Kidney capillary endothelial cell (primary cell): ENCODE measurements around the gene AHSP.
A peak's percentile ranks its signal among the peaks of the same experiment; 100 is the strongest.
"Not testable (repeated sequence)": the region's sequence is repeated elsewhere in the genome, so short reads cannot be mapped to it uniquely, and the experiment has no call there.

Experiments
- DNase-seq: peaks from one replicate; pipeline ENCODE4 v3.0.0-alpha.2; 2018; ENCODE audit warnings: low spot score

The AHSP gene, protein sequence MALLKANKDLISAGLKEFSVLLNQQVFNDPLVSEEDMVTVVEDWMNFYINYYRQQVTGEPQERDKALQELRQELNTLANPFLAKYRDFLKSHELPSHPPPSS

DNA sequence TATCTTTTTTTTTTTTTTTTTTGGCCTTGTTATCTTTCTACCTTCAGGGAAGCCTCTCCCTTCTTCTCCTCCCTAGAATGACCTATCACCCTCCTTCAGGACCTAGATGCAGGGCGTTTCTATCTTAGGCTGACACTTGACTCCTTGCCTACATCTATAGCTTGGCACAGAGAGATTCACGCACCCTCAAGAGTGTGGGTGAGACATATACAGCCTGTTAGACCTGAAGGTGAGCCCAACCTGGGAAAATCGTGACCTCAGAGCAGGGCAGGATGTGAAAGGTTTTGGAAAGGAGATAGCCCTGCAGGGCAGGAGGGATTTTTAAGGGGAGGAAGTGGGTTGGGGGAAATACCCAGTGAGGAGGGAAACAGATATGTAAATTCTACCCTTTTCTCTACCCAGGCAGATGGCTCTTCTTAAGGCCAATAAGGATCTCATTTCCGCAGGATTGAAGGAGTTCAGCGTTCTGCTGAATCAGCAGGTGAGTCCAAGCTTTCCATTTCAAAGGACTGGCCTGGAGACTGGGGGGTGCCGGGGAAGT is at the start of gene AHSP:
Gene AHSP (plus strand): TSS at position 167 of the 541 bp plus-strand sequence. CDS start 240 bp downstream, at position 407.
- no peak for DNase-seq

DNA sequence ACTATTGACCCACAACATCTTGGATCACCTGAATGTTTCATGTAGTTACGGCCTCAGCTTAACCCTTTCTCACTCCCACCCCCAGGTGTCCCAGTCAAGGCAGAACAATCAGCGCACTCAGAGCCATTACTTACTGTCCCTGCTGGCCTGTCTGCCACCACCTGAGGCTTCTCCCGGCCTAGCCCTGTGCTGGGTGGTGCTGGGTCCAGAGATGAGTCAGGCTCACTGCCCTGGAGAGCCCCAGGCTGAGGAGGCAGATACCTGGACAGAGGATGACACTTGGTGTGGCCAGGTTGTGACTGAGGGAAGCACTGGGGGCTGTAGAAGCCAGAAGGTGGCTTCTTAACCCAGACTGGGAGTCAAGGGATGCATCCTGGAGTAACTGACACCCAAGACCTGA is 48.7 kb upstream of the AHSP start:
- no peak for DNase-seq

DNA sequence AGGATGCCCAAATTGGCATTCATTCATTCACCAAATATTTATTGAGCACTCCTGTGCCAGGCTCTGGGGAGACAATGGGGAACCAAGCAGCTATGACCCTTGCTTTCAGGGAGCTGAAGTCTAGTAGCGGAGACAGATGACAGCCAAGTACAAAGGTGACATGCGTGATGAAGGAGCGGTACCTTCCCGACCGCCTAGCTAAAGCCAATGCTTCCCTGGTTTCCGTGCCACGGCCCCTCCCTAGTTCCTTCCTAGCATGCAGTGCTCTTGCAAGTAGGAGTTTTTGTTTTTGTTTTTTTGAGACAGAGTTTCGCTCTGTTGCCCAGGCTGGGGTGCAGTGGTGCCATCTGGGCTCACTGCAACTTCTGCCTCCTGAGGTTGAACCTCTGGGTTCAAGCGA is 47.9 kb upstream of the AHSP start:
- no peak for DNase-seq

DNA sequence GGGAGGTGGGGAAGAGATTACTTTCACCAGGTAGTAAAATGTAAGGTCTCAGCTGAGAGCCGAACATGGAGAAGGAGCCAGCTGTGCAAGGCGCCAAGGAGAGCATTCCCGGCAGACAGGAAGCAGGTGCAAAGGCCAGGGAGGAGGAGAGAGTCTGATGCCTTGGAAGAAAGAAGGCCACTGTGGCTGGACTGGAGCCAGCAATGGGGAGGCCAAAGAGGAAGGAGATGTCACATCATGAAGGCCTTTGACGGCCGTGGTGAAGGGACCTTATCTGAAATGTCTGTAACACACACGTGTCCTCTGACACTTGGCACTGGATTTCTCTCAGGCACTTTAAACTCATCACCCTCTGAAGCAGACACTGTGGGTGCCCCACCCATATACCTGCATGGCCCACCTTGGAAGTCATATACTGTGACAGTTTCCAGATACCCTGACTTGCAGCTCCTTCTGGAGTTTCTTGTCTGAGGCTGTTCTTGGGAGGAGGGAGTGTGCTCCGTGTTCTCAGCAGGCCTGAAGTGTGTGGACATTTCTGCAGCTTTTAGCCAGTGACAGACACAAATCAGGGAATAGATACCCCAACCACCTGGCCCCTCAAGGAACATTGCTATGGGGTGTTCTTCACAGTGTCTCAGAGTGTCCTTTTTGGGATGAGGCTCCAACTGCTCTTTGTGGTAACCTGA is 46.7 kb upstream of the AHSP start:
- DNase-seq = peak; percentile 61

DNA sequence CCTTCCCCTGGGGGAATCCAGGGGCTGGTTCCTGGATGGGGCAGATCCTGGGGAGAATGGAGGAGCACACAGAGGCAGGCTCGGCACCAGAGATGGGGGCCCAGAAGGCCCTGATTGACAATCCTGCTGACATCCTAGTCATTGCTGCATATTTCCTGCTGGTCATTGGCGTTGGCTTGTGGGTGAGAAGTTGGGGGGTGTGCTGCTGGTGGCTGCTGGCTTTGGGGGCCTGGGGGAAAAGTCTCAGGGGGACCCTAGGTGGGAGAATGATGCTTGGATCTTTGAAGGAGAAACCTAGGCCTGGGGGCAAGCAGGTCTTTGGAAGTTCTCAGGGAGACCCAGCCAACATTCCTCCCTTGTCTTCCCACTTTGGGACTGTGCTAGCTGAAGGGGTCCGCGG is 44.6 kb upstream of the AHSP start, which contains the start of gene SLC5A2:
Gene SLC5A2 (plus strand): TSS at position 43 of the 400 bp plus-strand sequence. CDS start 14 bp downstream, at position 57.
- DNase-seq = no peak

DNA sequence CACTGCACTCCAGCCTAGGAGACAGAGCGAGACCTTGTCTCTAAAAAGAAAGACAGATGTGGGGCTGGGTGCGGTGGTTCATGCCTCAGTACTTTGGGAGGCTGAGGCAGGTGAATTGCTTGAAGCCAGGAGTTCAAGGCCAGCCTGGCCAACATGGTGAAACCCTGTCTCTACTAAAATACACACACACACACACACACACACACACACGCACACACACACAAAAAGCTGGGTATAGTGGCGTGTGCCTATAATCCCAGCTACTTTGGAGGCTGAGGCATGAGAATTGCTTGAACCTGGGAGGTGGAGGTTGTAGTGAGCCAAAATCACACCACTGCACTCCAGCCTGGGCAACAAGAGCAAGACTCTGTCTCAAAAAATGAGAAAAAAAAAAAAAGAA is 43.7 kb upstream of the AHSP start:
- not testable (repeated sequence) for DNase-seq

DNA sequence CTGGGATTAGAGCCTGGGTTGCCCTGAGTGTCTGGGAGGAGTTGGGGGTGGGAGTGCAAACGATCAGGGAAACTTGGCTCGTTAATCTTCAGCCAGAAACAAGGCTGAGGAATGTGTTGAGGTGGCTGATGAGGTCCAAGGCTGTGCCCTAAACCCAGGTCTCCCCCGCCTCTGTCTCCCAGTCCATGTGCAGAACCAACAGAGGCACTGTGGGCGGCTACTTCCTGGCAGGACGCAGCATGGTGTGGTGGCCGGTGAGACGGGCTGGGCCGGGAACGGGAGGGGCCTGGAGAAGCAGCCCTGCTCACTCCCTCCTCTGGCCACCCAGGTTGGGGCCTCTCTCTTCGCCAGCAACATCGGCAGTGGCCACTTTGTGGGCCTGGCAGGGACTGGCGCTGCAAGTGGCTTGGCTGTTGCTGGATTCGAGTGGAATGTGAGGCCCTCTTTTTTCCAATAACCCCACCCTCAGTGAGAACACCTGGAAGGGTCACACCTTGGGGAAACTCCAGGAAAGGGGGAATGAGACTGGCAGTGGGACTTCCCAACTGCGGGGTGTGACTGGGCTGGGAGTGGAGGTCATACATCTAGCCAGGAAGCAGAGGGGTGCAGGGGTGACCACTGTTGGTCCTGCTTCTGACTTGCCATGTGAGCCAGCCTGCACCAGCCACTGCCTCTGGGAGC is 43.1 kb upstream of the AHSP start:
- no peak for DNase-seq

DNA sequence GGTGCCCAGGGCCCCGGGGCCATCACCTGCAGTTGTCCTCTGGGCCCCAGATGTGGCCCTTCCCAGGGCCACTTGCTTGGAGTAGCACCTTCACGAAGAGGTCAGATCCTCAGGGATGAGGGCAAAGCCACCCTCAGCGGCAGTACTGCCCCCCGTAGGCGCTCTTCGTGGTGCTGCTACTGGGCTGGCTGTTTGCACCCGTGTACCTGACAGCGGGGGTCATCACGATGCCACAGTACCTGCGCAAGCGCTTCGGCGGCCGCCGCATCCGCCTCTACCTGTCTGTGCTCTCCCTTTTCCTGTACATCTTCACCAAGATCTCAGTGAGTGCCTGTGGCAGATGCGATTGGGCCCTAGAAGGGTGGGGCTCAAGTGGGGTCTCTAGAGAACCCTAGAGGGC is 42.1 kb upstream of the AHSP start:
- no peak for DNase-seq

DNA sequence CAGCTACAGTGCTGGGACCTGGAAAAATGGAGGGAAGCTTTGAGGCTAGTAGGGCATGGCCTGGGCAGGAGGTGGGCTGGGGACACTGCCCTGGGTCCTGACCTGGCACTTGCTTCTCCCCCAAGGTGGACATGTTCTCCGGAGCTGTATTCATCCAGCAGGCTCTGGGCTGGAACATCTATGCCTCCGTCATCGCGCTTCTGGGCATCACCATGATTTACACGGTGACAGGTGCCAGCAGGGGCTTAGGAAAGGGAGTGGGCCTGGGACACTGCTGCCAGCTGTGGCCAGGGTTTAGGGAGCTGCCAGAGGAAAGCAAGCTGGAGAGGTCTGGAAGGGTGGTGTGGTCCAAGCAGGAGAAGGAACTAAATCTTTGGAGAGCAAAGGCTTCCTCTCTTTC is 41.7 kb upstream of the AHSP start:
- DNase-seq = no peak

DNA sequence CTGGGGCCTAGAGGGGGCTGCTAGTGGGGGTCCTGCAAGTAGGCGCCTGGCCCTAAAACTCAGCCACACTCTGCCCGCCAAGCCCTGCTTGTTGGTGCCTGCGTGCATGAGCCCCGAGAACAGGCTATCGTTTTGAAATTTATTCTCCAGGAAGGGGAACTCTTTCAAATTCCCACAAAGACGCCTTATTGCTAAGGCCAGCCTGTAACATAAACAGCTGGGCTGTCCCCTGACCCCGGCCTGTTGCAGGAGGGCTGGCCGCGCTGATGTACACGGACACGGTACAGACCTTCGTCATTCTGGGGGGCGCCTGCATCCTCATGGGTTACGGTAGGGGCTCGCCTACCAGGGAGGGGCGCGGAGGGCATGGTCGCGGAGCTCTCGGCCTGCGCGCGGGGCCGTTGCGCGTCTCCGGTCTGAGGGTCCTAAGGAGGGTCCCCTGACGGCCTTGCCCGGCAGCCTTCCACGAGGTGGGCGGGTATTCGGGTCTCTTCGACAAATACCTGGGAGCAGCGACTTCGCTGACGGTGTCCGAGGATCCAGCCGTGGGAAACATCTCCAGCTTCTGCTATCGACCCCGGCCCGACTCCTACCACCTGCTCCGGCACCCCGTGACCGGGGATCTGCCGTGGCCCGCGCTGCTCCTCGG is 40.5 kb upstream of the AHSP start:
- DNase-seq = no peak

DNA sequence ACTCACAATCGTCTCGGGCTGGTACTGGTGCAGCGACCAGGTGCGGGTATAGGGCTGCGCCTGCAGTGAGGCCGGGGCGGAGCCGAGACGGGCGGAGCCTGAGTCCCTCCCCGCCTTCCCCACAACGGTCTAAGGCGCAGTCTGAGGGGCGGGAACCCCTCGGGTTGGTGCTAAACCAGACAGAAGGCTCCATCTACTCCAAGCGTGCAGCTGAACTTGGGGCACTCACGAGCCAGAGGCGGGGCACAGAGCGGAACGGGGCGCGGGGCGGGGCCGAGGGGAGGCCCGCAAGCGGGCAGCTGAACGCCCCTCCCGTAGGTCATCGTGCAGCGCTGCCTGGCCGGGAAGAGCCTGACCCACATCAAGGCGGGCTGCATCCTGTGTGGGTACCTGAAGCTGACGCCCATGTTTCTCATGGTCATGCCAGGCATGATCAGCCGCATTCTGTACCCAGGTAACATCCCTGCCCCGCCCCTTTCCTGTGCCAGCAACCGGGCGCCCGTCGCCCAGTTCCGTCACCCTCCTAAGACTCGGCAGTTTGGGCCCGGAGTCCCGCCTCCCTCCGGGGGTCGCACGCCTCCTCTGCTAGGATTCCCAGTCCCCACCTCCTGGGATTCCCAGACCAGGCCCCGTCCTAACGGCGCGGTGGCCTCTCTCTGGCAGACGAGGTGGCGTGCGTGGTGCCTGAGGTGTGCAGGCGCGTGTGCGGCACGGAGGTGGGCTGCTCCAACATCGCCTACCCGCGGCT is 39.8 kb upstream of the AHSP start:
- DNase-seq = no peak

DNA sequence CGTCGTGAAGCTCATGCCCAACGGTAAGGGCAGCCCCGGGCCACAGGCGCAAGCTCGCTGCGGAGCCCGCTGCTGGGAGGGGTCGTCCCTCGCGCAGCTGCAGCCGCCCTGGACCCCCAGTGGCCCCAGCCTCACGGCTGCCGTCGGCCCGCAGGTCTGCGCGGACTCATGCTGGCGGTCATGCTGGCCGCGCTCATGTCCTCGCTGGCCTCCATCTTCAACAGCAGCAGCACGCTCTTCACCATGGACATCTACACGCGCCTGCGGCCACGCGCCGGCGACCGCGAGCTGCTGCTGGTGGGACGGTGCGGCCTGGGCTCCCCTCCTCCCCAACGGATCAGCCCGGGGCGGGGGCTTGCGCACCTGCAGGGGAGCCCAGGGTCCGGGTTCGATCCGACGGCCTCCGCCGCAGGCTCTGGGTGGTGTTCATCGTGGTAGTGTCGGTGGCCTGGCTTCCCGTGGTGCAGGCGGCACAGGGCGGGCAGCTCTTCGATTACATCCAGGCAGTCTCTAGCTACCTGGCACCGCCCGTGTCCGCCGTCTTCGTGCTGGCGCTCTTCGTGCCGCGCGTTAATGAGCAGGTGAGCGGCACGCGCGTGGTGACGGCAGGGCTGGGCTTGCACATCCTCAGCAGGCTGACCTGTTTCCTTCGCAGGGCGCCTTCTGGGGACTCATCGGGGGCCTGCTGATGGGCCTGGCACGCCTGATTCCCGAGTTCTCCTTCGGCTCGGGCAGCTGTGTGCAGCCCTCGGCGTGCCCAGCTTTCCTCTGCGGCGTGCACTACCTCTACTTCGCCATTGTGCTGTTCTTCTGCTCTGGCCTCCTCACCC is 39.0 kb upstream of the AHSP start:
- no peak for DNase-seq

DNA sequence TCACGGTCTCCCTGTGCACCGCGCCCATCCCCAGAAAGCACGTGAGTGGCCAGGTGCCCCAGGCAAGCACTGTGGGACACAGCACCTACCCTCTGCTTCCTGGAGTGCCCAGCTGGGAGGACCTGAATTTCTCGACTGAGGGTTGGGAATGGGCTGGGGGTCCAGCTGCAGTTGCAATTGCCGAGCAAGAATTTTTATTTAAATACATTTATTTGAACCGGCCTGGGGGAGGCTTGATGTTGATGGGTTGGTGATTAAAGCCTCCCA is 38.5 kb upstream of the AHSP start:
- DNase-seq = no peak

DNA sequence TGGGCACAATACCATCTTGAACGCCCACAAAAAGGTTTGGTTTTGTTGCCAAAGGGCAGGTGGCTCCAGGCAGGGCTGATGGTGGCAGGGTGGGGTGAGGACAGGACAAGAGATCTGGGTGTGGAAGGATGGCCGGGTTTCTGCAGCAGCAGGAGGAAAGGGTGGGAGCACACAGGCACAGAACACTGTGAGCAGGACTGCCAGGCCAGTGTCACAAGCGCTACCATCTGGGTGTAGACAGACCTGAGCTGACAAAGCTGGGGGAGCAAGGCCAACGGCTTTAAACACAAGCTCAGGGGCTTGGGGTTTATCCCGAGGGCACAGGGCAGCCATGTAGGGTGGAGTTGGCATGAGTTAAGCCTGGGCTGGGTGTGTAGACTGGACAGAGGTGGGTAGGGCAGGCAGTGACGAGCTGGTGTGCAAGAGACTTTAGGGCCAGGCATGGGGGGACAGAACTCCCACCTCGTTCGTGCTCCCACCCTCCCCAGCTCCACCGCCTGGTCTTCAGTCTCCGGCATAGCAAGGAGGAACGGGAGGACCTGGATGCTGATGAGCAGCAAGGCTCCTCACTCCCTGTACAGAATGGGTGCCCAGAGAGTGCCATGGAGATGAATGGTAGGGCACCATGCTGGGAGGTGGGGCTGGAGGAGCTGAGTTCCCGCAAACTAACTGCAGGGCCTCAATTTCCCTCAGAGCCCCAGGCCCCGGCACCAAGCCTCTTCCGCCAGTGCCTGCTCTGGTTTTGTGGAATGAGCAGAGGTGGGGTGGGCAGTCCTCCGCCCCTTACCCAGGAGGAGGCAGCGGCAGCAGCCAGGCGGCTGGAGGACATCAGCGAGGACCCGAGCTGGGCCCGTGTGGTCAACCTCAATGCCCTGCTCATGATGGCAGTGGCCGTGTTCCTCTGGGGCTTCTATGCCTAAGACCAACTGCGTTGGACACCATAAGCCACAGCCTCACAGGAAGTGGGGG is 37.8 kb upstream of the AHSP start:
- DNase-seq = no peak

DNA sequence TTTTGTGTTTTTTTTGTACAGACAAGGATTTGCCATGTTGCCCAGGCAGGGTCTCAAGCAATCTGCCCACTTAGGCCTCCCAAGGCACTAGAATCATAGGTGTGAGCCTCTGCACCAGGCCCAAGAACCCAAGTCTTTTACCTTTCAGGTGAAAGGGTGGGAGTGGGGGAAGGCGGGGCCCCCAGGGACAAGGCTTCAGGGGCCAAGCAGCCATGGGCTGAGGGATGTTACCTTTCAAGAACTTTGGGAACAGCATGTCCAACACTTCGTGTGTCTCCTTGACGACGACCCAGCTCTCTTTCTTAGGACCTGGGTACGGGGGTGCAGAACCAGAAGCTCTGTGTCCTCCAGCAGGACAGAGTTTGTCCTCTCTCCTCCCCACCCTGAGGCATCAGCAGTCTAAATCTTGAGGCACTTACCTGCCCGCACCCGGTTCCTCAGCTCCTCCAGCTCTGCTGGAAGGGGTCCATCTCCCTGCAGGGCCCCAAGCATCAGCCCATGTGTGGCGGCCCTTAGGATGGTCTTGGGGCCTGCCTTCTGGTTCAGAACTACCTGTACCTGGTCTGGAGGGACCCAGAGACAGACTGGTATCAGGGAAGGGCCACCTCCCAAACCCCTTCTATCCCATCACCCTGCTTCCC is 35.8 kb upstream of the AHSP start:
- no peak for DNase-seq

DNA sequence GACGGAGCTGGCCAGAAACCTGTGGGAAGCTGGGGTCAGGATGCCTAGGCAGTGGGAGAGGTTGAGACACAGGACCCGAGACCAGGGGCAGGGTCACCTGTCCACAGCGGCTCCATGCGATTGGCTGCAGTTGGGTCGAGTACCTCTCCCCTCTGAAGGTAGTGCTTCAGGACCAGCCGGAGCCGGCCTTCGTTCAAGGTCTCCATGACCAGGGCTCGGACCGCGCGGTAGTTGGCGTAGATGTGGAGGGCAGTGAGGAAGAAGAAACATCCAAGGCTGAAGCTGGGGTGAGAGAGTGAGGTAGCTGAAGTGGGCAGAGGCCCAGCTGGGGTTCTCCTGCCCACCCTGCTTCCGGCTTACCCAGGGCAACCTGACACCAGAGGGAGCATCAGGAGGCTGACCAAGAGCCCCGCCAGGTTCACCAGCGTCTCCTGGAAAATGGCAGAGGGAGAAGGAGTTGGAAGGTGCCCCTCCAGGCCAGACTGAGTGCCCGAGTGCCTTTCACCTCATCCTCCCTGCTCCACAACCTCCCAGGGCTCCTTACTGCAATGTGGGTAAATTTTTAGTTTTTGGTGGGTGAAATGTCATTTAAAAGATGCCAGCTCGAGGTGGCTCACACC is 34.1 kb upstream of the AHSP start:
- no peak for DNase-seq

DNA sequence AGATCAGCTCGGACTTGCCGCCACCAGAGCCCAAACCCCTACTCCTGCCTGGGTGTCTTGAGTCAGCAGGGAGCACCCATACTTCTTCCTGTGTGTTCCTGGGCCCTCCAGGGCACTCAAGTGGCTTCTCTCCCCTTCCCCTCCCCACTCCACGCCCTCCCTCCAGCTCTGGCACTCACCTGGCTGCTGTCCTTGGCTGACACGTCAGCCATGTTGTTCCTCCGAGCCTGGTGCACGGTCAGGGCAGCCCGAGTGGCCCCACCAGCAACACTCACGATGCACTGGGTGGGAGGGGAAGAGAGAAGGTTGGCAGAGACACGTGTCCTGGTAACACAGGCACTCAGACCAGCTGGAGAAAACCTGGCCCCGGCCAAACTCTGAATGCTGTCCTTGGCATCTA is 31.0 kb upstream of the AHSP start:
- DNase-seq = no peak

DNA sequence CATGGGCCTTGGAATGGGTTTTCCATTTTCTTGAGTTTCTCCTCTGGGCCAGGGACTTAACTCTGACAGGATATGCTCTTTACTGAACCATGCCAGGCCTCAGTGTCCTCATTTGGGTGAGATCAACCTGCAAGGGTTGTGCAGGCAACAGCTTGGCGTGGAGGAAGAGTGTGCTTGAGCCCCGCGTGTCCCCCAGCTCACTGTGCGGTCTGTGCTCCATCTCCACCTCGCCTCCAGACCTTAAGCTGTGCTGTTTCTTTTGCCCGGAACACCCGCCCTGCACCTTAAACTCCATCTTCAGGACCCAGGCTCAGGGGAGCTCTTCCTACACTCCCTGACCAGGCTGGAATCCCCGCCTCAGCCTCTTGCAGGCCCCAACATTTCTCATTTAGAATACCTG is 29.2 kb upstream of the AHSP start:
- no peak for DNase-seq

DNA sequence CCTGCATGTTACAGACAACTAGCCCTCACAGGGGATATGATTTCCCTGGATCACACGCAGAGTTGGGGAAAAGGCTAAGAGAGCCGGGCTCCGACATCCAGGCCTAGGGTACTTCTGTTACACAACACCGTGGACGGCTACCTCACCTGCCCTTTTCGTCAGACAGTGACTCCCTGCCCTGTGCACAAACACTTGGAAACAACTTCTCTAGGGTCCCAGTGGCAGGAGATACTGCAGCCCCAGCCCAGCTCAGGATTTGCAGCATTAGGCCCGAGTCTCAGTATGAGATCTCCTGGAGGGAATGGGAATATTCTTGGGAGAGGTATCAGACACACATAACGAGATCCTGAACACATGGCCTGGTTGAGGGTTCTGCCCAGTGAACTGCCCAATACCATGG is 27.8 kb upstream of the AHSP start:
- no peak for DNase-seq
